ENCODE measurements around the gene GLUD2. TPM values are rescaled to one million over a fixed set of nuclear protein-coding genes. Genes with fewer than 3 reads are reported as not detected.

Gene GLUD2
- total RNA-seq, 1 experiment from 2014 or later: 1.0 TPM

GRCh38 chrX:121085612-121086010, 38.2 kb downstream of the GLUD2 start:
- Histone ChIP-seq H2BK120ac (ENCODE audit: low read depth, low read length, poor library complexity, severe bottlenecking) (no peak overlapping the region), H4K91ac (ENCODE audit: insufficient read length, low read depth, low read length) (no peak overlapping the region), H2BK20ac (ENCODE audit: low read depth, low read length, poor library complexity, severe bottlenecking) (no peak overlapping the region), H4K8ac (replicated peaks; ENCODE audit: insufficient read length, low read depth, low read length) (no peak overlapping the region), H3K79me2 (ENCODE audit: insufficient read depth, low read length) (no peaks in the 10 kb centered on the region), H3K9ac (ENCODE audit: extremely low read depth, insufficient read length, low read length) (no peak overlapping the region), H3K14ac (ENCODE audit: insufficient read depth, low read length) (no peak overlapping the region), H3K79me1 (ENCODE audit: insufficient read depth, low read depth, low read length, poor library complexity, severe bottlenecking) (no peaks in the 10 kb centered on the region), H3K9me3 (ENCODE audit: control insufficient read depth, low read depth, low read length) (peaks cover 40% of the 10 kb centered on the region), H3K23ac (ENCODE audit: insufficient read length, low read depth, low read length) (no peak overlapping the region), H2BK15ac (ENCODE audit: low read depth, low read length) (no peak overlapping the region), H4K20me1 (ENCODE audit: control insufficient read depth, insufficient read depth, insufficient read length) (no peaks in the 10 kb centered on the region), H3K18ac (ENCODE audit: insufficient read length, low read depth, low read length) (no peak overlapping the region), H2AK5ac (ENCODE audit: insufficient read length, low read length) (no peak overlapping the region), H2AFZ (ENCODE audit: low read length) (no peak overlapping the region), H3K27me3 (ENCODE audit: insufficient read depth, low read length) (no peaks in the 10 kb centered on the region), H3K4me2 (ENCODE audit: insufficient read depth, insufficient read length, low read length) (no peak overlapping the region), H3K56ac (ENCODE audit: insufficient read length, low read depth, low read length) (no peak overlapping the region), H3K4ac (ENCODE audit: low read depth, low read length) (no peak overlapping the region), H3K23me2 (ENCODE audit: insufficient read length, low read depth, low read length, poor library complexity, severe bottlenecking) (no peaks in the 10 kb centered on the region), H3T11ph (ENCODE audit: low read length) (no peak overlapping the region), H2BK12ac (ENCODE audit: insufficient read length, low read depth, low read length) (no peak overlapping the region), H3K27ac (ENCODE audit: insufficient read length, low read depth, low read length) (no peak overlapping the region), H4K5ac (ENCODE audit: insufficient read length, low read depth, low read length) (no peak overlapping the region), H3K4me1 (ENCODE audit: insufficient read depth, low read length) (no peaks in the 10 kb centered on the region; the same call in 1 of the 2 replicates), H2BK5ac (ENCODE audit: insufficient read length, low read length) (no peak overlapping the region)
- Mint-ChIP-seq H3K4me1 (peaks cover 0 to 3% of the 10 kb centered on the region in 2 experiments; a peak in 1 of 4 replicates), H3K4me3 (no peak overlapping the region), H3K9me3 (peaks cover 55 to 65% of the 10 kb centered on the region in 2 experiments), H3K27ac (no peak overlapping the region), H3K27me3 (ENCODE audit: low read depth) (no peaks in the 10 kb centered on the region; the same call in none of the 2 replicates), H3K36me3 (ENCODE audit: insufficient read depth in 1 of 3, low read depth in 3 of 3) (no peaks in the 10 kb centered on the region; a peak in 3 of 7 replicates)
- no peak for TF ChIP-seq CTCF (conservative IDR thresholded peaks at IDR 0.05)
- WGBS (ENCODE audit: extremely low coverage, insufficient read length, low lambda C conversion rate): no CpG with 5 or more reads among the region's 2 CpGs
- no peak for DNase-seq

All from H9 (cell line).